Left renal pelvis (tissue), 4 donors: Measurements from ENCODE around the gene TMEM131. TPM values are rescaled to one million over a fixed set of nuclear protein-coding genes. Genes with fewer than 3 reads are reported as not detected.
"Not testable (repeated sequence)": the region's sequence is repeated elsewhere in the genome, so short reads cannot be mapped to it uniquely, and the experiment has no call there.

Experiments
- DNase-seq, 4 donors: peaks; one replicate each; pipeline ENCODE4 v3.0.0-alpha.2; 2013; ENCODE audit warnings: low read depth in 4 of 4, low spot score in 3 of 4
- polyA plus RNA-seq, 4 donors: library from polyadenylated mRNA; unstranded; fragments of 120-200 nt; gene quantifications; one replicate each; pipeline ENCODE4 v1.2.1, GENCODE V29; 2013; ENCODE audit not compliant: insufficient read length in 4 of 4

The TMEM131 gene, protein sequence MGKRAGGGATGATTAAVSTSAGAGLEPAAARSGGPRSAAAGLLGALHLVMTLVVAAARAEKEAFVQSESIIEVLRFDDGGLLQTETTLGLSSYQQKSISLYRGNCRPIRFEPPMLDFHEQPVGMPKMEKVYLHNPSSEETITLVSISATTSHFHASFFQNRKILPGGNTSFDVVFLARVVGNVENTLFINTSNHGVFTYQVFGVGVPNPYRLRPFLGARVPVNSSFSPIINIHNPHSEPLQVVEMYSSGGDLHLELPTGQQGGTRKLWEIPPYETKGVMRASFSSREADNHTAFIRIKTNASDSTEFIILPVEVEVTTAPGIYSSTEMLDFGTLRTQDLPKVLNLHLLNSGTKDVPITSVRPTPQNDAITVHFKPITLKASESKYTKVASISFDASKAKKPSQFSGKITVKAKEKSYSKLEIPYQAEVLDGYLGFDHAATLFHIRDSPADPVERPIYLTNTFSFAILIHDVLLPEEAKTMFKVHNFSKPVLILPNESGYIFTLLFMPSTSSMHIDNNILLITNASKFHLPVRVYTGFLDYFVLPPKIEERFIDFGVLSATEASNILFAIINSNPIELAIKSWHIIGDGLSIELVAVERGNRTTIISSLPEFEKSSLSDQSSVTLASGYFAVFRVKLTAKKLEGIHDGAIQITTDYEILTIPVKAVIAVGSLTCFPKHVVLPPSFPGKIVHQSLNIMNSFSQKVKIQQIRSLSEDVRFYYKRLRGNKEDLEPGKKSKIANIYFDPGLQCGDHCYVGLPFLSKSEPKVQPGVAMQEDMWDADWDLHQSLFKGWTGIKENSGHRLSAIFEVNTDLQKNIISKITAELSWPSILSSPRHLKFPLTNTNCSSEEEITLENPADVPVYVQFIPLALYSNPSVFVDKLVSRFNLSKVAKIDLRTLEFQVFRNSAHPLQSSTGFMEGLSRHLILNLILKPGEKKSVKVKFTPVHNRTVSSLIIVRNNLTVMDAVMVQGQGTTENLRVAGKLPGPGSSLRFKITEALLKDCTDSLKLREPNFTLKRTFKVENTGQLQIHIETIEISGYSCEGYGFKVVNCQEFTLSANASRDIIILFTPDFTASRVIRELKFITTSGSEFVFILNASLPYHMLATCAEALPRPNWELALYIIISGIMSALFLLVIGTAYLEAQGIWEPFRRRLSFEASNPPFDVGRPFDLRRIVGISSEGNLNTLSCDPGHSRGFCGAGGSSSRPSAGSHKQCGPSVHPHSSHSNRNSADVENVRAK (N-terminal part only)
- 10 to 100 TPM; 46.5 to 52.6 (median 50.4) TPM for polyA plus RNA-seq

DNA sequence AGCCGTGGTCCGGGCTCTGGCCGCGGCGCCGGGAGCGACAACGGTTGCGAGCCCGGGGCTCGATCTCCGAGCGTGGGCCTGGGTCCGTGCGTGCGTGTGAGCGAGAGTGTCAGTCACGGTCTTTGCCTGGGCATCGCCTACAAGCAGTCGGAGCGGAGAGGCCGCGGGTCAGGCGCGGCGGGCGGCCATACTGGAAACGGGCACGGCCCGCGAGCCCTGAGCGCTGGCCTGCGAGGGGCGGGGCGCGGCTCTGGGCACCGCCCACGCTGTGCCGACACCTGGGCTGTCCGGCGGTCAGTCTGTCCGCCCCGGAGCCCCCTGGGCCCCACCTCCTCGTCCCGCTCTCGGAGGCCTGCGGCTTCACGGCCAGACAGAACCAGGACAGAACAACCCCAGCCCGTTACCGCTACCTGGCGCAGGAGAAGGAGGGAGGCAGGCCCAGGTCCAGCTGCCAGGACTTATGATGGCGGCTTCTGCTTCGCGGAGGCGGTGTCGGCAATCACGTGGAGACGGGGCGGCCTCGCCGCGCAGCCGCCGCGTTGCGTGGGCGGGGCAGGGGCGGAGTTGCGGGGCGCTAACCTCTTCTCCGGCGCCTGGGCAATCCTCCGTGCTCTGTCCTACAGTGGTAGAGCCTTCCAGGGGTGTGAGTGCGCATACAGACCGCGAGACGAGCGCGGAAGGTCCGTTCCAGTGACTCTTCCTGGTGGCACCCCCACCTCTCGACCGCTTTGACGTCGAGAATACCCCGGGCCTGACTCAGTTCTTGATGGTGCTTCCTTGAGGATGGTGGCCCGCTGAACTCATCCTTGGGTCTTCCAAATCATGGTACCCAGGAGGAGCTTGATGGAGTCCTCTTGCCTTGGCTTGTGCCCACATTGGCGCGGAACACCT, at the start of gene TMEM131:
TMEM131 (minus strand) TSS at position 215 of the 891 bp plus-strand sequence. CDS start 286 bp downstream, outside the sequence.
- DNase-seq, result peak; percentile 82 to 90 (median 86)

DNA sequence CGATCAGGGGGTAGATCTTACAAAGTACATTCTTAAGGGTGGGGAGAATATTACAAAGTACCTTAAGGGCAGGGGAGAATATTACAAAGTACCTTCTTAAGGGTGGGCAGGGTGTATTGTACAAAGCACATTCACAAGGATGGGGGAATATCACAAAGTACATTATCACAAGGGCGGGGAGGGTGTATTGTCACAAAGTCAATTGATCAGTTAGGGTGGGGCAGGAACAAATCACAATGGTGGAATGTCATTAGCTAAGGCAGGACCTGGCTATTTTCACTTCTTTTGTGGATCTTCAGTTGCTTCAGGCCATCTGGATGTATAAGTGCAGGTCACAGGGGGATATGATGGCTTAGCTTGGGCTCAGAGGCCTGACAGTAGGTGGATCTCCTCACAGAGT, 49.0 kb upstream of the TMEM131 start:
- DNase-seq, result not testable (repeated sequence)

DNA sequence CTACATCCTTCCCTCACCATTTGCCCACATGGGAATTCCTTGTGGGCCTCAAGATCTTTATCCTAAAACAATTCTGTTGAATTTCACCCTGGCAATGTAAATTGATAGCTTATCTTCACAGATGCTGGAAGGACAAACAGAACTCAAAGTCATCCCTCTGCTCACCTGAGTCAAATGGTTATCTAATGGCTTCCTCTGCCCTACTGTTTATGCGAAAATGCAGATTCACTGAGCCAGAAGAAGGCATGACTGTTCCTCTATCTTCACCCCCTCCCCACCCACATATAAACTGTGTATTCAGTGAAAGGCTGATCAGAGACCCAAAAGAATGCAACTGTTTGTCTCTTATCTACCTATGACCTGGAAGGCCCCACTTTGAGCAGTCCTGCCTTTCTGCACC, 47.4 kb upstream of the TMEM131 start:
- DNase-seq, result no peak

DNA sequence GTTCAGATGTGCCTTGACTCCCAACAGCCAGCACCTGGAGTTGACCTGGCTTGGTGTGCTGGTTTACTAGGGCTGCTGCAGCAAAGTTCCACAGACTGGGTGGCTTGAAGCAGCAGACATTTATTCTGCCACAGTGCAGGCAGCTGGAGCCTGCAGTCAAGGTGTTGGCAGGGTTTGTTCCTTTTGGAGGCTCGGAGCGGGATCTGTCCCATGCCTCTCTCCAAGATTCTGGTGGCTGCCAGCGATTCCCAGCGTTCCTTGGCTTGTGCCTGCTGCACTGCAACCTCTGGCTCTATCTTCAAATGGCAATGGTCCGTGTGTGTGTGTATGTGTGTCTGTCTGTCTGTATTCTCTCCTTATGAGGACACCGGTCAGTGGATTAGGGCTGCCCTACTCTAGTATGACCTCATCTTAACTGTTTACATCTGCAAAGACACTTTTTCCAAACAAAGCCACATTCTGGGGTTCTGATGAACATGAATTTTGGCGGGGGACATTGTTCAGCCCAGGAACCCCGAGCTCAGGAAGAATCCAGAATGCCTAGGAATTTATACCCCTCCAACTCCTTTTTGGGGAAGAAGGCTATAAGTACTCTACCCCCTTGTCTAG, 44.7 kb upstream of the TMEM131 start:
- no peak for DNase-seq

DNA sequence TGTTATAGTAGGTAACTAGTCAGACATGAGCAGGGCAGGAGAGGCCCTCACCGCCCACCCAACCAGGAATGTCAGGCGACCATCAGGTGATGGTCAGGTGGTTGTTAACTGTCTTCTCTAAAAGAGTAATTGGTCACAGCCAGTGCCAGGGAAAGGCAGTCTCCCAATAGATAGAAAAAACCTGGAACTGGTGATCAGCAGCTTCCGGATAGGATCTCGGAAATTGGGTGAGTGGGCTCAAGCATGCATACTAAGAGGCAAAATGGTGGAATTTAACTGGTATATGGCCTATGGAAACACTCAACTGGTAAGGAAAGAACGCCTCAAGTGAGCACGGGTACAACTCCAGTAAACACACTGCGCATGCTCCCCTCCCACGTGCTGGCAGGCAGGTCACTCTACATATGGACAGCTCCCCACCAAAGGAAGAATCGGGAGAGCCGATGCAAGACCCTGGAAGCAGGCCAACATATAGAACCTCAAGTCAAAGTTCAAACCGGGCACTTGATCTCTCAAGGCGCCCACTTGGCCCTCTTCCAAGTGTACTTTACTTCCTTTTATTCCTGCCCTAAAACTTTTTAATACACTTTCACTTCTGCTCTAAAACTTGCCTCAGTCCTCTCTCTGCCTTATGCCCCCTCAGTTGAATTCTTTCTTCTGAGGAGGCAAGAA, 43.5 kb upstream of the TMEM131 start:
- DNase-seq, result no peak

DNA sequence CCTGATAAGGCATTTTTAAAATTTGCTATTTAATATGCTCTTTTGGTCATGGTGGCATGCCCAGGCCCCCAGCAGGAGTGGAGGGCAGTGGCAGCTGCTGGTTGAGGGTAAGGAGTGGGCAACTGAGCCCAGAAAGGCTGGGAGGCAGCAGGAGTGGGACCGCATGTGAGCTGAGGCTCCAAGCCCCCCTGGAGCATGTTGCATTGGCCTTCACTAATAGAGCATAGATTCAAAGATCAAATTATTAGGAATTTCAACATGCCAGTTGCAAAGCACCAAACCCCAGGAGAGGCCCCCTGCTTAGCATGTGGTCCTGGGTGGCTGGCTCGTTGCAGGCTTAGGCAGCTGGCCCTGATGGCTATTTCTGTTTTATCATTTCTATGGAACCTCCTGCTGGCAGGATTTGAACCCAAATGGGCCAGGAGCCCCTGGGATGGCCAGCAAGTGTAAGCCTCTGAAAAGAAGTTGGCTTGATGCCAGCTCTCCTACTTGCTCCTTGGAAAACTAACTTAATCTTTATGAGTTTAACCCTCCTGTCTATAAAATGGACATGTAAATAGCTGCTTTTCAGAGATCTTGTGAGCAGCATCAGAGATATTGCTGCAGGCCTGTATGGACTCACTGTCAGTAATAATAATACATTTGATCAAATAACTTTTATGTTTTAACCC, 42.1 kb upstream of the TMEM131 start:
- no peak for DNase-seq

DNA sequence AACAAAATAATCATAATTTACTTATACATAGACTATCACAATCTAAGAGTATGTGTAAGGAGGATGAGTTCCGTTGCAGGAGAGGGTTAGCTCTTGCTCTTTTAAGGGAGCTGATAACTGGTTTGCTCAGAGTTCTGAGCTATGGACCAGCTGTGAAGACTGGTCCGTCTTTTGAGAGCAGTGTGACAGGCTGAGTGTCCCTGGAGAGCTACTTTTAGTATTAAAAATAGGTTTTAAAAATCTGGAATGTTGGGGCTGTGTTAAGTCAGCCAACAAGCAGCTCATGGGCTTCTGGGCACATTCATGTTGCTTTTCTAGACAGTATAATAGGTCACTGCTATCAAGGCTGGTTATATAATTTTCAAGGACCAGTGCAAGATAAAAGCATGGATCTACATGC, 41.5 kb upstream of the TMEM131 start:
- DNase-seq, result no peak

DNA sequence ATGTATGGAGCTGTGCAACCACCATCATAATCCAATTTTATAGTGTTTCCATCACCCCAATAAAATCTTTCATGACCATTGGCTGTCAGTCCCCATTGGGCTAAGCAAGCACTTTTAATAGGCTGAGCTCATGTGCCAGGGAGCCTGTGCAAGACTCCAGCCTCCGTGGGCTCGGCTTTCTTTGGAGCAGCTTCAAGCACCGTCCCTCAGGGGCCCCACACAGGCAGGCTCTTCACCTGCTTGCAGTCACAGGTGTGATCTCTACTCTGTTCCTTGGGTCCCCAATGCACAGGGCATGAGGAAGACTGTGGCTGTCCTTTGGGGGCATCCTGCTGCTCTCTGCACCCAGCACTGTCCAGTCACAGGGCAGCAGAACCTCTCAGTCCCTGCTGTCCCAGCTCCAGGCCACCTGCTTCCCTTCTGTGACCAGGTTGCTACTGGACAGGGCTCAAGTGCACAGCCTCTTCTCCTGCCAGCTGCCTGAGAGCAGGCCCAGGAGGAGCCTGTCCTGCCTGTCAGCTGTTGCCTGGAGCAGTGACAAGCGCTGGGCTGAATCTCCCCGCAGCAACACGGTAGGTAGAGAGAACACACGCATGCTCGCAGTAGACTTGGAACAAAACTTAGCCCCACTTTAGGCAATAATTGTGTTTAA, 40.7 kb upstream of the TMEM131 start:
- DNase-seq, result no peak

DNA sequence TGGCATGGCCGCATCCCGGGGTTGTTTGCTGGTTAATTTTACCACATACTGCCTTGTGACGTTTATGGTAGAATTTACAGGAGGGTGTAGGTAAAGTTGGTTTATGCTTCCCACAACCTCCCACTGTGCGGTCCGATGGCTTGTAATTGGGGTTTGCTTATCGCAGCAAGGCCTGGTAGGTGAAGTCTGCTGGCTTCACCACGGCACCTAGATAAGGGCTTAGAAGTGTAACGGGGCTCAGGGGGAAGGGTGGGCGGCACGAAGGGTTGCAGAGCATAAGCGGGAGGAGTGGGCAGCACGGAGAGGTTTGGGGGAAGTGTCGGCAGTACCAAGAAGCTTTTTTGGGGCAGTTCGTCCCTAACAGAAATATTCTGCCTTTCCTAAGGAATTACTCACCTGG, 39.0 kb upstream of the TMEM131 start:
- DNase-seq, result no peak

DNA sequence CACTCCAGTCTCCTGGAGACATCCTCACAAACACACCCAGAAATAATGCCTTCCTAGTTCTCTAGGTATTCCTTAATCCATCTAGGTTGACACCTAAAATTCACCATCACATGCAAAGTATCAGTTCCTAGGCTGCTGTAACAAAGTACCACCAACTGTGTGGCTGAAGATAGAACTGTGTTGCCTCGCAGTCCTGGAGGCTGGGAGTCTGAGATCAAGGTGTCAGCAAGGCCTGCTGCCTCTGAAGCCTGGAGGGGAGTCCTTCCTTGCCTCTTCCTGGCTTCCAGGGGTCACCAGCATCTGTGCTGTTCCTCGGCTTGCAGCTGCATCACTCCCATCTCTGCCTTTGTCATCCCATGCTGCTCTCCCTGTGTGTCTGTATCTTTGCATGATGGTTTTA, 36.3 kb upstream of the TMEM131 start:
- no peak for DNase-seq

DNA sequence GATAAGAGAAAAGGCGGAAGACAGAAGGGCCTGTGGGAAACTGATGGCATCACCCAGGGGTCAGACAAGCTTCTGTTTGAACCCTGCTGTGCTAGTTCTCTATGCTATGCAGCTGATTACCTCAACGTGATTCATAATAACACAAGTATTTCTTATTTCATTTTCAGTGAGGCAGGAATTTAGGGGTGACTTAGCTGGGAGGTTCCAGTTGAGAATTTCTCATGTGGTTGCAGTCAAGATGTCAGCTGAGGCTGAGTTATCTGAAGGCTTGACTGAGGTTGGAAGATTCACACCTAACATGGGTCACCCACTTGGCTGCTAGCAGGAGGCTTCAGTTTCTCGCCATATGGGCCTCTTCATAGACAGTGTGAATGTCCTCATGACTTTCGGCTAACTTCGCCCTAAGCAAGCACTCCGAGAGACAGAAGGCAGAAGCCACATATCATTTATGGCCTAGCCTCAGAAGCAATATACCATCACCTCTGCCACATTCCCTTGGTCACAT, 34.0 kb upstream of the TMEM131 start:
- no peak for DNase-seq

DNA sequence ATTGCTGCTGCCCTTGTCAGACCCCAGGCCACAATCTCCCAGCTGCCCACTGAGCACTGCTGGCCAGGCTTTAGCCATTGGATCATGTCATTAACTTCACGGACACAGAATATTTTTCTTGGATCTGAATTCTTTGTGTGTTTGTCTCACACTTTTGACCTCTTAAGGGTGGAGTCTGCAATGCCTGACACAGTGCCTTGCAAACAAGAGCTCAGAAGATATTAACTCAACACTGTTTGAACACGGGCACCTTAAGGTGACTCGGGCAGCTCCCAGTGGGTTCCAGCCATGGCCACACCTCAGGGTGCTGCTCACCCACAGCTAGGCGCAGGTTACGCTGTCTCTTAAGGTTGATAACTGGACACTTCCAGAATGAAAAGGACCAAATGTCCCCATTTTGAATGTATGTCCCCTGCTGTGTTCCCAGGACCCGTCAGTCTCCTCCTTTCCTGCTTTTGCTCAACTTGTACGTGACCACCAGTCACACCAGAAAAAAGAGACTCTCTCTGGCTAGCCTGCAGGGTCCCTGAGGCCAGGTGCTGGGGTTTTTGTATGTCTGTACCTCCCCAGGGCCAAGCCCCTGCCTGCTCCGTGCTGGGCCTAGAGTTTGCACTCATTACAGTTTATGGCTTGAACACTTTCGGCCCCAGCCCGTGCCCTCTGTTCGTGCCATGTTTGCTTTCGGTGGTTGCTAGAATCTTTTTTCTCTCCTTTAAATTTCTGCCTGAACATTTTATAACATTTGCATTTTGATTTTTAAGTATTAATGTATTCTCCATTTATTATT, 33.4 kb upstream of the TMEM131 start:
- no peak for DNase-seq

DNA sequence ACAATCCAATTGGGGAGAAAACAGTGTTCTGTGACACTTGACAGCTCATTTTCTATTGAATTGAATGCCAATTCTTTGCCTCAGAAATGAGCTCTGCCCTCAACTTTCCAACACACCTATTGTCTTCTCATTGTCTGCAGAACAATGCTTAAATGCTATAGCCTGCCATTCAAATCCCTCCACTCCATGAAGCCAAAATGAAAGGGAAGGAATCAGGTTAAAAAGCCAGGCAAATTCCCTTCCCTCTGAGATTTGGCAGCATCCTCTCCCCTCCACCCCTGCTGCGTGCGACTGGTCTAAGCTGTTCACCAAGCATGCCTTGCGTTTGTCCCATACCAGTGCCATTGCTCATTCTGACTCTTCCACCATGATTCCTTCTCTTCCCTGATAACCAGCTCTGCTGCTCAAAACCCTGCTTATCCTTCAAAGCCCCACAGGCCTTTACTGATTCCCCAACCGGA, 32.4 kb upstream of the TMEM131 start:
- no peak for DNase-seq

DNA sequence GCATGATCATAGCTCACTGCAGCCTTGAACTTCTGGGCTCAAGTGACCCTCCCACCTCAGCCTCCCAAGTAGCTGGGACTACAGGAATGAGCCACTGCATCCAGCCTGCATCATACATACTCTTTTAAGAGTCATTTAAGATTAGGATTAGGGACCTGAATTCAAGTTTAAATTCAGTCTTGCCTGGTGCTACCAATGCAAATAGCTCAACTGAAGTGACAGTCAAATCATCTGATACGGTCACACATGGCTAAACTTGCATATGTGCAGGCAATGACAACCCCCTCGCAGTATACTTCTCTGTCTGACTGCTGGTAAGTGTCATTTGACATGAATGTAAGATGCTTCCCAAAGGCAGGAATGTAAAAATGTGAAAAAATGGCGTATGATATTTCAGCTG, 31.8 kb upstream of the TMEM131 start:
- DNase-seq, result no peak

DNA sequence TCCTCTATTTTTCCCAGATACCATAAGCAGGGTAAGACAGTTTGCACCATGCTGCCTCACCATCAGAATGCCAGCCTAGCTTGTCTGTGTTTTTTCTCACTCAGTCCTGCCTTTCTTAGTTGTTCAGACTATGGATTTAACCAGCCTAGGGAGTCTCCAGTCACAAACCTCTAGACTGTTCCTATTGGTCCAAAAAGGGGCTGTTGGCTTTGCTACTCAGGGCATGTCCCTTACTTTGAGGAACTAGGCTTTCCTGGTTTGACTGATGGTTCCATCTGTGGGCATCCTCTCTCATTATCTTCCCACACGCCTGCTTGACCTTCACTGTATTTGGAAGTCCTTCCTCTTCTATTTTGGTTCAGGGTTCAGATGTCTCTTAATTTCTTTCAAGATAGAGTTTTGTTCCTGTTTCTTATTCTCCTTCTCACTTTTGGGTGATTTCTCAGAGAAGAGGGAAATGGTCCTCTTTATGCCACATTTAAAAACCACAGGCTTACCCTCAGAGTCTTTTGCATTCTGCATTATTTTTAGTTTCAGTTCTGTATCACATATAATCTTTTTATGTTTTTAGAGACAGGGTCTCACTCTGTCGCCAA, 31.3 kb upstream of the TMEM131 start:
- no peak for DNase-seq

DNA sequence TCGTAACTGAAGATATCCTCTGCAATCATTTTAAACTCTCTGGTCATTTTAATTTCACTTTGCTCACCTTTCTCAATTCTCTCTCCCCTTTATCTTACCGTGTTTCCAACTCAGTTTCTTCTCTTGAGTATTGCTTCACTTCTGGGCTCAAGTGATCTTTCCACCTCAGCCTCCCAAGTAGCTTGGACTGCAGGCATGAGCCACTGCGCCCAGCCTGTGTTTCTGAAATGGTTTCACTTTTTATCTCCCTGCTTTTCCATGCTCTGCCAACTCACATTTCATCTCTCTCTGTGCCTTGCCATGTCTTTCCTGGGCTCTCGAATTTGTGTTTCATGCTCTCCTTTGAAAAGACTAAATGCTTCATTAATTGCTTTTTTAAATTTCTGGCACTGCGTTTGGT, 30.5 kb upstream of the TMEM131 start:
- DNase-seq, result no peak
